B cell (primary cell): ENCODE measurements around the gene RIPK3.

Experiments
- EZH2 ChIP-seq: IDR thresholded peaks from 2 replicates; pipeline ENCODE4 v1.6.1; 2012; ENCODE audit warnings: borderline replicate concordance, low read depth, mild to moderate bottlenecking, moderate library complexity, low read length; ENCODE audit not compliant: insufficient read depth, poor library complexity, severe bottlenecking
- TF ChIP-seq, protein P1 (sequence below): fragments of 200-600 bp; IDR thresholded peaks from one replicate; pipeline ENCODE4 v1.8.0; 2022; ENCODE audit warnings: antibody characterized with exemption, mild to moderate bottlenecking

GRCh38 chr14:24323341-24323740 is 16.4 kb downstream of the RIPK3 start:
- TF ChIP-seq, protein P1, sequence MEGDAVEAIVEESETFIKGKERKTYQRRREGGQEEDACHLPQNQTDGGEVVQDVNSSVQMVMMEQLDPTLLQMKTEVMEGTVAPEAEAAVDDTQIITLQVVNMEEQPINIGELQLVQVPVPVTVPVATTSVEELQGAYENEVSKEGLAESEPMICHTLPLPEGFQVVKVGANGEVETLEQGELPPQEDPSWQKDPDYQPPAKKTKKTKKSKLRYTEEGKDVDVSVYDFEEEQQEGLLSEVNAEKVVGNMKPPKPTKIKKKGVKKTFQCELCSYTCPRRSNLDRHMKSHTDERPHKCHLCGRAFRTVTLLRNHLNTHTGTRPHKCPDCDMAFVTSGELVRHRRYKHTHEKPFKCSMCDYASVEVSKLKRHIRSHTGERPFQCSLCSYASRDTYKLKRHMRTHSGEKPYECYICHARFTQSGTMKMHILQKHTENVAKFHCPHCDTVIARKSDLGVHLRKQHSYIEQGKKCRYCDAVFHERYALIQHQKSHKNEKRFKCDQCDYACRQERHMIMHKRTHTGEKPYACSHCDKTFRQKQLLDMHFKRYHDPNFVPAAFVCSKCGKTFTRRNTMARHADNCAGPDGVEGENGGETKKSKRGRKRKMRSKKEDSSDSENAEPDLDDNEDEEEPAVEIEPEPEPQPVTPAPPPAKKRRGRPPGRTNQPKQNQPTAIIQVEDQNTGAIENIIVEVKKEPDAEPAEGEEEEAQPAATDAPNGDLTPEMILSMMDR, result no peak
- TF ChIP-seq EZH2, result no peak
